DMS153 treated with DMSO at 0.1 percent for 48 hours (cell line): ENCODE results near the gene CDC42EP4.

Experiments
- DNase-seq: peaks from one replicate; lab custom pipeline; 2025; ENCODE audit not compliant: unreplicated experiment; lab: John Stamatoyannopoulos, UW

The CDC42EP4 gene

DNA sequence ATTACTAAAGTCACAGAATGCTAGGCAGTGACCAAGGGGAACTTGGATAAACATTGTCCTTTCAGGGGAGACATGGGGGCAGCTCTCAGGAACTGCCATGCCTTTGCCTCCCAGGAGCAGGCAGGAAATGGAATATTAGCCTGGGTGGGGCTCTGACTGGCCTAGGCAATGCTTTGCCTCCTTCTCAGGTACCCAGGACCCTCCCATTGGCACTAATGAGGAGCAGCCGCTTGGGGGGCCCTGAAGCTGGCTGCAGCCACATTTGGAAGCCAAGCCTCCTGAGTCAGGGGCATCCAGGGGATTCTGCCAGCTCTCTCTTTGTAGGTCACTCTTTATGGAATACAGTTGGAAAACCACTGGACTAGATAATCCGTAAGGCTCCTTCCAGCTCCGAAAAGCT is 55.6 kb downstream of the CDC42EP4 start:
- DNase-seq = no peak

DNA sequence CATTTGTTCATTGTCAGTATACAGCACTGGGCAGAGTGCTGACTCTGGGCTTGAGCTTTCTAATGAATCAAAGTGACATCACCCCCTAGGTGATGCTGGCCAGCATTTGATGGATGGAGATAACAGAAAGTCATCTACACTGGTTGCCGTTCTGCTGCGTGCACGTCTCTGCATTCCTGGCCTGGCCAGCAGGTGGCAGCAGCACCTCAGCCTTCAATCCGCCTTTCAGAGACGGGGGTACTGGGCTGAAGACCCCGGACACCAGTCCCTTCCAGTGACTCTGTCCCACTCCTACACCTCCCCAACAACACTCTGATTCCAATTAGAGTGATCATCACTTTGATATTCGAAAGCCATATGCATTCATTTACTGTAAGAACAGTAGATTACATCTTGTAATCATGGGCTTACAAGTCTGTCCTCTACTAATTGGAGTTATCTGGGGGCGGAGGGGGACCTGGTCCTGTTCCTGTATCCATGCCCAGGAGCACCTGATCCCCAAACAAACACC is 56.1 kb downstream of the CDC42EP4 start:
- DNase-seq = peak; percentile 14

- no peak for DNase-seq
These were observed 59.9 kb downstream of the CDC42EP4 start for GRCh38 chr17:73251871-73252270.

GRCh38 chr17:73250851-73251640 is 60.8 kb downstream of the CDC42EP4 start:
- DNase-seq = no peak

DNA sequence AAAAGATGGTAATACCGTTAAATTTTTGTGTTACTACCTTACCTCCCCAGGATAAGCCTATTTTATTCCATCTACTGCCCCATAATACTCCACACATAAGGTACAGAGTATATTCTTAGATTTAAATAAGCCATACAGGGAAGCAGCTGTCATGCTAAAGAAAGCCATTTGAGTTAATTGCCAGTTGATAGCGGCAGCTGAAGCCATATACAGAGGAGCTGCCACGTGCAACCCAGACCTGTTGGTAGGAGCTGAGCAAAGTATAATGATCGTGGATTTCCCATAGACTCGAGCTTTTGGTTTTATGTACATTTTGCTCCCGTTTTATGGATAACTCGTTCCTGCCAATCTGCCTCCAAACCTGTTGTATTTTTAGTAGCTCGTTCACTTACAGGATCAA is 62.1 kb downstream of the CDC42EP4 start:
- DNase-seq = no peak

DNA sequence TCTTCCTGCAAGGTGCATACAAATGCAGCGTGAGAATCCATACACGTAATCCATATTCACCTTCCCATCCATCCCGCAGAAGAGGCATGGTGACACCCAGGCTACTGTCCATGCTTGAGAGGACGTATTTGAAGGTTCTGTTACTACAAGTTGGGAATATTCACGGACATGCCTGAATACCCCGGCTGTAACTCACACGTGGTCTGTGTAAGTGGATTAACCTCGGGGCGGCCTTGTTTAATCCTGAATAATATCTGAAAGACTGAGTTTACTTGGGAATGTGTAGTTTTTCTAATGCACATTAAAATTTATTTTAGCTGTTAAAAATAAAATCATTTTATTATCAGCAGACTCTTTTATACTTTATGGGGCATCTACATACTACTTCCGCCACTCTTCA is 63.3 kb downstream of the CDC42EP4 start:
- no peak for DNase-seq

DNA sequence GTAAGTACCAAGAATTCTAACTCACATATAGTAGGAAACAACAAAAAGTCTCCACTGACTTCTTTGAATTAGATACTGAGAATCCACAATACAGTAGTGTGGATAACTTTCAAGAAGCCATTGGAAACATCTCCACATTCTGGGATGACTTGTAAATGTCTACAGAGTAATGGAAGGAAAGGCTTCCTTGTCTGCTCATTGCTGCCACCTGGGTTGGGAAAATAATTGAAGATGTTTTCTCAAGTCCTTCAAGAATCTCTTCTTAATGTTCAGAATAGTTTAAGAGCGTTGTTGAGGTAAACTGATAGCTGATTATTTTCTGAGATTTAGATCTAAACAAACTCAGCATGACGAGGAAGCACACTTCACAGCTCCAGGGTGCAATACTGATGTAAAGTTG is 64.1 kb downstream of the CDC42EP4 start:
- no peak for DNase-seq

GRCh38 chr17:73240561-73240960 is 71.2 kb downstream of the CDC42EP4 start:
- no peak for DNase-seq

DNA sequence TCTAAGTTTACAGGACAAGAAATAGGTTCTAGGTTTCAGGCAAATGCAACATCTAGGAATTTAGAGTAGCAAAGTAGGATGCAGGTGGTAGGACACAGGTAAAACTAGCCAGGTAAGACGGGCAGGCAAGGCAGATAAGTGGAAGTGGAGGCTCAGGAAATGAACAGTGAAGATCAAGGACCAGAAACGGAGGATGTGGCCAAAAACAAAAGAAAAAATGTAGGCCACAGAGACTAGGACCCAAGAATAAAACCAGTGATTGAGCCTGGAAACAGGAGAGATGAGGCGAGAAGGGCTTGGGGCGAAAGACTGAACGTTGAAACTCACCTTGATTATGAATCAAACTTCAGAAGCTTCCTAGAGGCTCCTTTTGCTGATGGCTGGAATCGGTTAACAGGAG is 74.1 kb downstream of the CDC42EP4 start:
- DNase-seq = no peak

- DNase-seq = no peak
These were observed 77.1 kb downstream of the CDC42EP4 start for GRCh38 chr17:73234736-73235135.
